ENCODE results near the gene CNTNAP5.

GRCh38 chr2:124211461-124211860, 186.4 kb downstream of the CNTNAP5 start:
- TF ChIP-seq CTCF (IDR thresholded peaks at IDR 0.05) (no peak), EP300 (IDR thresholded peaks at IDR 0.05) (no peak), POLR2AphosphoS5 (IDR thresholded peaks at IDR 0.05) (no peak), POLR2A (IDR thresholded peaks at IDR 0.05) (no peak)
